Measurements from ENCODE around the gene PTPRK.

The PTPRK gene

GRCh38 chr6:128239146-128239545 lies 281.3 kb downstream of the PTPRK start:
- DNase-seq, result no peak

GRCh38 chr6:128238225-128238624 lies 282.2 kb downstream of the PTPRK start:
- no peak for DNase-seq

GRCh38 chr6:128235556-128235955 lies 284.8 kb downstream of the PTPRK start:
- DNase-seq, result no peak

- no peak for DNase-seq
Observed at GRCh38 chr6:128233531-128233930, 286.9 kb downstream of the PTPRK start.

GRCh38 chr6:128230267-128230989 lies 290.0 kb downstream of the PTPRK start:
- no peak for DNase-seq

GRCh38 chr6:128225612-128226011 lies 294.8 kb downstream of the PTPRK start:
- DNase-seq, result no peak

- DNase-seq, result no peak
Observed at GRCh38 chr6:128216917-128217316, 303.5 kb downstream of the PTPRK start.

GRCh38 chr6:128209771-128210170 lies 310.6 kb downstream of the PTPRK start:
- no peak for DNase-seq

- no peak for DNase-seq
Observed at GRCh38 chr6:128208851-128209580, 311.4 kb downstream of the PTPRK start.

GRCh38 chr6:128208078-128208477 lies 312.3 kb downstream of the PTPRK start:
- DNase-seq, result no peak

GRCh38 chr6:128206610-128207426 lies 313.6 kb downstream of the PTPRK start:
- DNase-seq, result no peak

GRCh38 chr6:128204616-128205015 lies 315.8 kb downstream of the PTPRK start:
- no peak for DNase-seq

- DNase-seq, result no peak
Observed at GRCh38 chr6:128202169-128202765, 318.1 kb downstream of the PTPRK start.

- no peak for DNase-seq
Observed at GRCh38 chr6:128200789-128201188, 319.6 kb downstream of the PTPRK start.

GRCh38 chr6:128199461-128199860 lies 320.9 kb downstream of the PTPRK start:
- DNase-seq, result no peak

GRCh38 chr6:128192972-128193371 lies 327.4 kb downstream of the PTPRK start:
- no peak for DNase-seq

- no peak for DNase-seq
Observed at GRCh38 chr6:128188678-128189077, 331.7 kb downstream of the PTPRK start.

GRCh38 chr6:128186729-128187128 lies 333.7 kb downstream of the PTPRK start:
- no peak for DNase-seq

GRCh38 chr6:128179876-128180438 lies 340.4 kb downstream of the PTPRK start:
- no peak for DNase-seq

- DNase-seq, result no peak
Observed at GRCh38 chr6:128174724-128175123, 345.7 kb downstream of the PTPRK start.

- no peak for DNase-seq
Observed at GRCh38 chr6:128172752-128173682, 347.4 kb downstream of the PTPRK start.

- no peak for DNase-seq
Observed at GRCh38 chr6:128172081-128172480, 348.3 kb downstream of the PTPRK start.
